ENCODE measurements around the gene UHRF2. TPM values are rescaled to one million over a fixed set of nuclear protein-coding genes. Genes with fewer than 3 reads are reported as not detected.

The UHRF2 gene
- total and polyA plus RNA-seq, 9 of the 15 experiments (the other 6 are each of a cell fraction or from before 2014, with no cell fraction given) = 5.6 to 39.0 (median 20.1) TPM

DNA sequence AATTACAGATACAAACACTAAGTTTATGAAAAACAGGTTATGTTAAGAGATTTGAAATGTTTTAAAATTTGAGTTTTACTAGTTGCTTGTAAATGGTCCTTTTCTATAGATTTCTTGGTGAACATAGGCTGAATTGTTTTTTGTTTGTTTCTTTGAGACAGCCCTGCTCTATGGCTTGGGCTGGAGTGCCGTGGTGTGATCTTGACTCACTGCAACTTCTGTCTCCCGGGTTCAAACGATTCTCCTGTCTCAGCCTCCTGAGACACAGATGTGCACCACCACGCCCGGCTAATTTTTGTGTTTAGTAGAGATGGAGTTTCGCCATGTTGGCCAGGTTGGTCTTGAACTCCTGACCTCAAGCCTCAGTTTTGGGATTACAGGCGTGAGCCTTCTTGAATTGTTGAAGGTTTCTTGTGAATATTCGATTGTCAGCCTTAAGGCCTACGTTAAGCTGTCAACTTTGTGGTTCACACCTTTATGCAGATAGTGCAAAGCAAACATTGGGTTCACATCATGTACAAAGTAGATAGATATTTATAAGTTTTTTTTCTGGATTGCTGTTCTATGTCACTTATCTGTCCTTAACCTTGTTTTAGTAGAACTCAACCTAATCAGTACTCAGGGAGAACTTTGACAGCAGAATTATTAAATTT lies 26.2 kb downstream of the UHRF2 start:
- Histone ChIP-seq H3K9me3 (replicated peaks; ENCODE audit: control insufficient read depth, insufficient read depth, low read depth, low read length) (no peaks in the 10 kb centered on the region), H3K9ac (ENCODE audit: insufficient read depth in 1 of 2, low read depth in 2 of 2, low read length in 2 of 2) (no peak overlapping the region), H3K4me1 (replicated peaks in 1 of 2; ENCODE audit: control insufficient read depth in 2 of 2, insufficient read depth in 2 of 2, low read length in 2 of 2) (peaks cover 0 to 3% of the 10 kb centered on the region in 2 experiments; a peak in 1 of 5 replicates), H3K4me3 (no peak overlapping the region), H3K79me2 (ENCODE audit: control insufficient read depth, insufficient read depth, low read length) (peaks cover 71% of the 10 kb centered on the region), H3K9me1 (ENCODE audit: control insufficient read depth, insufficient read depth, low read length) (no peaks in the 10 kb centered on the region), H2AFZ (ENCODE audit: low read depth, low read length) (no peak overlapping the region), H3K36me3 (ENCODE audit: control insufficient read depth, insufficient read depth, low read length) (peaks cover 21% of the 10 kb centered on the region; the same call in 2 of the 3 replicates), H3K27me3 (ENCODE audit: control insufficient read depth in 2 of 2, insufficient read depth in 2 of 2, low read length in 2 of 2) (no peaks in the 10 kb centered on the region), H4K20me1 (replicated peaks; ENCODE audit: control insufficient read depth, insufficient read depth, low read length) (0 out of 2 replicates have a peak, but pooled peaks cover 7% of the 10 kb centered on the region), H3K27ac (ENCODE audit: extremely low read depth, low read depth, low read length) (no peak overlapping the region), H3K4me2 (ENCODE audit: insufficient read depth, low read length) (no peak overlapping the region)
- in situ Hi-C loops (cut with MboI) = no loop called here
- ATAC-seq (no peak), DNase-seq (ENCODE audit: extremely low read depth in 1 of 4, low spot score in 3 of 4) (no peak), FAIRE-seq (peak; percentile 15)
- intact Hi-C loops (cut with micrococcal nuclease) = no loop called here
- TF ChIP-seq IFI16 (CRISPR knock-in tag; IDR thresholded peaks at IDR 0.05) (no peak), ZC3H8 (IDR thresholded peaks at IDR 0.05) (no peak), ZNF707 (CRISPR knock-in tag; conservative IDR thresholded peaks at IDR 0.05) (no peak), ZNF75A (CRISPR knock-in tag; IDR thresholded peaks at IDR 0.05) (no peak), FOS (IDR thresholded peaks at IDR 0.05; ENCODE audit: extremely low read depth, insufficient read length) (no peak), ZNF586 (CRISPR knock-in tag; conservative IDR thresholded peaks at IDR 0.05) (no peak), TEAD4 (IDR thresholded peaks at IDR 0.05; ENCODE audit: low read length) (no peak), TEAD4 (CRISPR knock-in tag; IDR thresholded peaks at IDR 0.05; ENCODE audit: borderline replicate concordance) (no peak), SPI1 (IDR thresholded peaks at IDR 0.05; ENCODE audit: borderline replicate concordance, low read depth, low read length) (no peak), STAG1 (CRISPR knock-in tag; IDR thresholded peaks at IDR 0.05; ENCODE audit: borderline replicate concordance) (no peak), LEF1 (IDR thresholded peaks at IDR 0.05) (no peak), DMBX1 (CRISPR knock-in tag; IDR thresholded peaks at IDR 0.05; ENCODE audit: borderline replicate concordance) (no peak)
- TF ChIP-seq, protein P1, sequence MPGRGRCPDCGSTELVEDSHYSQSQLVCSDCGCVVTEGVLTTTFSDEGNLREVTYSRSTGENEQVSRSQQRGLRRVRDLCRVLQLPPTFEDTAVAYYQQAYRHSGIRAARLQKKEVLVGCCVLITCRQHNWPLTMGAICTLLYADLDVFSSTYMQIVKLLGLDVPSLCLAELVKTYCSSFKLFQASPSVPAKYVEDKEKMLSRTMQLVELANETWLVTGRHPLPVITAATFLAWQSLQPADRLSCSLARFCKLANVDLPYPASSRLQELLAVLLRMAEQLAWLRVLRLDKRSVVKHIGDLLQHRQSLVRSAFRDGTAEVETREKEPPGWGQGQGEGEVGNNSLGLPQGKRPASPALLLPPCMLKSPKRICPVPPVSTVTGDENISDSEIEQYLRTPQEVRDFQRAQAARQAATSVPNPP (IDR thresholded peaks at IDR 0.05; ENCODE audit: borderline replicate concordance, insufficient read depth, insufficient read length) = no peak
- TF ChIP-seq, protein P2, sequence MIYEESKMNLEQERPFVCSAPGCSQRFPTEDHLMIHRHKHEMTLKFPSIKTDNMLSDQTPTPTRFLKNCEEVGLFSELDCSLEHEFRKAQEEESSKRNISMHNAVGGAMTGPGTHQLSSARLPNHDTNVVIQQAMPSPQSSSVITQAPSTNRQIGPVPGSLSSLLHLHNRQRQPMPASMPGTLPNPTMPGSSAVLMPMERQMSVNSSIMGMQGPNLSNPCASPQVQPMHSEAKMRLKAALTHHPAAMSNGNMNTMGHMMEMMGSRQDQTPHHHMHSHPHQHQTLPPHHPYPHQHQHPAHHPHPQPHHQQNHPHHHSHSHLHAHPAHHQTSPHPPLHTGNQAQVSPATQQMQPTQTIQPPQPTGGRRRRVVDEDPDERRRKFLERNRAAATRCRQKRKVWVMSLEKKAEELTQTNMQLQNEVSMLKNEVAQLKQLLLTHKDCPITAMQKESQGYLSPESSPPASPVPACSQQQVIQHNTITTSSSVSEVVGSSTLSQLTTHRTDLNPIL (CRISPR knock-in tag; IDR thresholded peaks at IDR 0.05) = no peak
- TF ChIP-seq, protein P3, sequence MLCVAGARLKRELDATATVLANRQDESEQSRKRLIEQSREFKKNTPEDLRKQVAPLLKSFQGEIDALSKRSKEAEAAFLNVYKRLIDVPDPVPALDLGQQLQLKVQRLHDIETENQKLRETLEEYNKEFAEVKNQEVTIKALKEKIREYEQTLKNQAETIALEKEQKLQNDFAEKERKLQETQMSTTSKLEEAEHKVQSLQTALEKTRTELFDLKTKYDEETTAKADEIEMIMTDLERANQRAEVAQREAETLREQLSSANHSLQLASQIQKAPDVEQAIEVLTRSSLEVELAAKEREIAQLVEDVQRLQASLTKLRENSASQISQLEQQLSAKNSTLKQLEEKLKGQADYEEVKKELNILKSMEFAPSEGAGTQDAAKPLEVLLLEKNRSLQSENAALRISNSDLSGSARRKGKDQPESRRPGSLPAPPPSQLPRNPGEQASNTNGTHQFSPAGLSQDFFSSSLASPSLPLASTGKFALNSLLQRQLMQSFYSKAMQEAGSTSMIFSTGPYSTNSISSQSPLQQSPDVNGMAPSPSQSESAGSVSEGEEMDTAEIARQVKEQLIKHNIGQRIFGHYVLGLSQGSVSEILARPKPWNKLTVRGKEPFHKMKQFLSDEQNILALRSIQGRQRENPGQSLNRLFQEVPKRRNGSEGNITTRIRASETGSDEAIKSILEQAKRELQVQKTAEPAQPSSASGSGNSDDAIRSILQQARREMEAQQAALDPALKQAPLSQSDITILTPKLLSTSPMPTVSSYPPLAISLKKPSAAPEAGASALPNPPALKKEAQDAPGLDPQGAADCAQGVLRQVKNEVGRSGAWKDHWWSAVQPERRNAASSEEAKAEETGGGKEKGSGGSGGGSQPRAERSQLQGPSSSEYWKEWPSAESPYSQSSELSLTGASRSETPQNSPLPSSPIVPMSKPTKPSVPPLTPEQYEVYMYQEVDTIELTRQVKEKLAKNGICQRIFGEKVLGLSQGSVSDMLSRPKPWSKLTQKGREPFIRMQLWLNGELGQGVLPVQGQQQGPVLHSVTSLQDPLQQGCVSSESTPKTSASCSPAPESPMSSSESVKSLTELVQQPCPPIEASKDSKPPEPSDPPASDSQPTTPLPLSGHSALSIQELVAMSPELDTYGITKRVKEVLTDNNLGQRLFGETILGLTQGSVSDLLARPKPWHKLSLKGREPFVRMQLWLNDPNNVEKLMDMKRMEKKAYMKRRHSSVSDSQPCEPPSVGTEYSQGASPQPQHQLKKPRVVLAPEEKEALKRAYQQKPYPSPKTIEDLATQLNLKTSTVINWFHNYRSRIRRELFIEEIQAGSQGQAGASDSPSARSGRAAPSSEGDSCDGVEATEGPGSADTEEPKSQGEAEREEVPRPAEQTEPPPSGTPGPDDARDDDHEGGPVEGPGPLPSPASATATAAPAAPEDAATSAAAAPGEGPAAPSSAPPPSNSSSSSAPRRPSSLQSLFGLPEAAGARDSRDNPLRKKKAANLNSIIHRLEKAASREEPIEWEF (CRISPR knock-in tag; IDR thresholded peaks at IDR 0.05) = no peak
- WGBS (ENCODE audit: insufficient coverage, low coverage, missing lambda C conversion rate) = 52% methylated on average over 9 of the region's 9 CpGs
- ChIA-PET CTCF (ENCODE audit: low intra/inter-chr PET ratio) (no interaction called here), POLR2A (no interaction called here)
- no TSS peak for BruUV-seq (replicated peaks)
